ENCODE results near the gene GPR157.
A peak's percentile ranks its signal among the peaks of the same experiment; 100 is the strongest.
"Not testable (repeated sequence)": the region's sequence is repeated elsewhere in the genome, so short reads cannot be mapped to it uniquely, and the experiment has no call there.

The GPR157 gene

GRCh38 chr1:9135073-9135836 lies 6.4 kb upstream of the GPR157 start:
- no peak overlapping the region for H3K9ac ChIP-seq

GRCh38 chr1:9133870-9134585 lies 5.1 kb upstream of the GPR157 start:
- H3K36me3 ChIP-seq, result no peaks in the 10 kb centered on the region
- TF ChIP-seq Cebpa-rat (IDR thresholded peaks at IDR 0.05), result no peak
- H3K4me2 ChIP-seq, result no peak overlapping the region
- H4K20me1 ChIP-seq, result no peaks in the 10 kb centered on the region
- H3K27ac ChIP-seq, result no peak overlapping the region
- H3K9me3 ChIP-seq, result no peaks in the 10 kb centered on the region
- no peak overlapping the region for H3K4me3 ChIP-seq
- H3K27me3 ChIP-seq, result no peaks in the 10 kb centered on the region
- H3K9ac ChIP-seq, result no peak overlapping the region
- H3K4me1 ChIP-seq, result peaks cover 19% of the 10 kb centered on the region

More at GRCh38 chr1:9135073-9135836, 6.4 kb upstream of the GPR157 start:
- Histone ChIP-seq H3K4me1 (peaks cover 12% of the 10 kb centered on the region; the same call in 1 of the 2 replicates), H4K20me1 (no peaks in the 10 kb centered on the region), H3K27me3 (no peaks in the 10 kb centered on the region), H3K36me3 (no peaks in the 10 kb centered on the region), H3K27ac (no peak overlapping the region), H3K4me3 (no peak overlapping the region), H3K9me3 (no peaks in the 10 kb centered on the region), H3K4me2 (0 out of 2 replicates have a peak overlapping the region, but pooled peaks have one; percentile 13)
- no peak for TF ChIP-seq Cebpa-rat (IDR thresholded peaks at IDR 0.05)

GRCh38 chr1:9129266-9130041 lies 552 bp upstream of the GPR157 start:
- Histone ChIP-seq H3K9me3 (no peaks in the 10 kb centered on the region), H3K27ac (0 out of 2 replicates have a peak overlapping the region, but pooled peaks have one; percentile 54), H4K20me1 (peaks cover 23% of the 10 kb centered on the region; the same call in 1 of the 2 replicates), H3K4me1 (peaks cover 52% of the 10 kb centered on the region), H3K9ac (no peak overlapping the region), H3K36me3 (no peaks in the 10 kb centered on the region), H3K4me3 (peak overlapping the region; percentile 81), H3K27me3 (peaks cover 15% of the 10 kb centered on the region; the same call in 1 of the 2 replicates), H3K4me2 (peak overlapping the region; percentile 59)
- no peak for TF ChIP-seq Cebpa-rat (IDR thresholded peaks at IDR 0.05)

GRCh38 chr1:9128166-9128519 lies 759 bp downstream of the GPR157 start:
- peak overlapping the region; percentile 99 for H3K4me2 ChIP-seq
- H4K20me1 ChIP-seq, result peaks cover 23% of the 10 kb centered on the region; the same call in 1 of the 2 replicates
- peaks cover 15% of the 10 kb centered on the region; the same call in 1 of the 2 replicates for H3K27me3 ChIP-seq
- peaks cover 52% of the 10 kb centered on the region for H3K4me1 ChIP-seq
- H3K9me3 ChIP-seq, result no peaks in the 10 kb centered on the region
- H3K36me3 ChIP-seq, result no peaks in the 10 kb centered on the region
- peak overlapping the region; percentile 79 for H3K9ac ChIP-seq
- H3K4me3 ChIP-seq, result peak overlapping the region; percentile 81
- peak overlapping the region; percentile 79 for H3K27ac ChIP-seq
- TF ChIP-seq Cebpa-rat (IDR thresholded peaks at IDR 0.05), result no peak

- H3K4me2 ChIP-seq, result peak overlapping the region; percentile 99
- H3K9ac ChIP-seq, result peak overlapping the region; percentile 79
- TF ChIP-seq Cebpa-rat (IDR thresholded peaks at IDR 0.05), result no peak
- H3K4me3 ChIP-seq, result peak overlapping the region; percentile 81
- H3K36me3 ChIP-seq, result no peaks in the 10 kb centered on the region
- peaks cover 15% of the 10 kb centered on the region; the same call in 1 of the 2 replicates for H3K27me3 ChIP-seq
- peaks cover 55% of the 10 kb centered on the region for H3K4me1 ChIP-seq
- no peak overlapping the region for H3K27ac ChIP-seq
- H3K9me3 ChIP-seq, result no peaks in the 10 kb centered on the region
- H4K20me1 ChIP-seq, result peaks cover 23% of the 10 kb centered on the region
Measured at GRCh38 chr1:9127395-9128165, 1.3 kb downstream of the GPR157 start.

GRCh38 chr1:9126511-9126910 lies 2.4 kb downstream of the GPR157 start:
- no peaks in the 10 kb centered on the region for H3K36me3 ChIP-seq
- H4K20me1 ChIP-seq, result peaks cover 27% of the 10 kb centered on the region
- peak overlapping the region; percentile 99 for H3K4me2 ChIP-seq
- no peak overlapping the region for H3K4me3 ChIP-seq
- TF ChIP-seq Cebpa-rat (IDR thresholded peaks at IDR 0.05), result no peak
- H3K9ac ChIP-seq, result no peak overlapping the region
- no peak overlapping the region for H3K27ac ChIP-seq
- H3K9me3 ChIP-seq, result no peaks in the 10 kb centered on the region
- H3K4me1 ChIP-seq, result peaks cover 63% of the 10 kb centered on the region
- peaks cover 15% of the 10 kb centered on the region; the same call in 1 of the 2 replicates for H3K27me3 ChIP-seq

- not testable (repeated sequence) for H3K9ac ChIP-seq, H3K36me3 ChIP-seq, H3K9me3 ChIP-seq, H3K4me3 ChIP-seq, H3K27ac ChIP-seq
- H3K4me2 ChIP-seq, result peak overlapping the region; percentile 99
- peaks cover 34% of the 10 kb centered on the region for H4K20me1 ChIP-seq
- H3K27me3 ChIP-seq, result peaks cover 15% of the 10 kb centered on the region; the same call in 1 of the 2 replicates
- H3K4me1 ChIP-seq, result peaks cover 64% of the 10 kb centered on the region
Measured at GRCh38 chr1:9125847-9126246, 3.1 kb downstream of the GPR157 start.

- H4K20me1 ChIP-seq, result peaks cover 39% of the 10 kb centered on the region
- H3K9me3 ChIP-seq, result no peaks in the 10 kb centered on the region
- no peak for TF ChIP-seq Cebpa-rat (IDR thresholded peaks at IDR 0.05)
- no peak overlapping the region for H3K9ac ChIP-seq
- H3K27me3 ChIP-seq, result peaks cover 15% of the 10 kb centered on the region; the same call in 1 of the 2 replicates
- no peak overlapping the region for H3K27ac ChIP-seq
- no peaks in the 10 kb centered on the region for H3K36me3 ChIP-seq
- H3K4me3 ChIP-seq, result no peak overlapping the region
- H3K4me1 ChIP-seq, result peaks cover 69% of the 10 kb centered on the region
- peak overlapping the region; percentile 99 for H3K4me2 ChIP-seq
Measured at GRCh38 chr1:9125325-9125724, 3.6 kb downstream of the GPR157 start.

GRCh38 chr1:9124389-9124788 lies 4.5 kb downstream of the GPR157 start:
- not testable (repeated sequence) for H3K4me2 ChIP-seq, H3K9me3 ChIP-seq, H3K4me3 ChIP-seq, H3K9ac ChIP-seq, H3K36me3 ChIP-seq, H3K27ac ChIP-seq
- peaks cover 15% of the 10 kb centered on the region; the same call in 1 of the 2 replicates for H3K27me3 ChIP-seq
- H3K4me1 ChIP-seq, result peaks cover 72% of the 10 kb centered on the region
- peaks cover 49% of the 10 kb centered on the region for H4K20me1 ChIP-seq

- peaks cover 51% of the 10 kb centered on the region for H4K20me1 ChIP-seq
- not testable (repeated sequence) for H3K4me2 ChIP-seq, H3K9me3 ChIP-seq, H3K36me3 ChIP-seq, H3K4me3 ChIP-seq, H3K27ac ChIP-seq, H3K9ac ChIP-seq
- H3K27me3 ChIP-seq, result peaks cover 15% of the 10 kb centered on the region; the same call in 1 of the 2 replicates
- peaks cover 74% of the 10 kb centered on the region for H3K4me1 ChIP-seq
Measured at GRCh38 chr1:9123665-9124064, 5.2 kb downstream of the GPR157 start.
